Hepatic stellate cell (primary cell): ENCODE data around the gene CALR.
"Not testable (repeated sequence)": the region's sequence is repeated elsewhere in the genome, so short reads cannot be mapped to it uniquely, and the experiment has no call there.

Experiments used
- DNase-seq: peaks from one replicate; pipeline ENCODE4 v3.0.0; 2011; ENCODE audit warnings: low spot score

The CALR gene

GRCh38 chr19:12952488-12953137, 14.2 kb downstream of the CALR start:
- DNase-seq: peak; percentile 90

- DNase-seq: no peak
Observed at GRCh38 chr19:12953138-12953798, 14.9 kb downstream of the CALR start.

- no peak for DNase-seq
Observed at GRCh38 chr19:12953799-12954611, 15.6 kb downstream of the CALR start.

GRCh38 chr19:12954612-12954962, 16.2 kb downstream of the CALR start:
- no peak for DNase-seq

- not testable (repeated sequence) for DNase-seq
Observed at GRCh38 chr19:12955575-12955974, 17.2 kb downstream of the CALR start.

GRCh38 chr19:12955996-12956395, 17.6 kb downstream of the CALR start:
- DNase-seq: no peak

GRCh38 chr19:12956446-12957388, 18.3 kb downstream of the CALR start, which contains the start of gene GADD45GIP1:
Gene GADD45GIP1, minus strand, starts transcription at chr19:12957223. Its CDS starts 11 bp downstream, at chr19:12957212.
- DNase-seq: peak; percentile 81

- DNase-seq: not testable (repeated sequence)
Observed at GRCh38 chr19:12957389-12957952, 19.1 kb downstream of the CALR start.

- no peak for DNase-seq
Observed at GRCh38 chr19:12959481-12959880, 21.1 kb downstream of the CALR start.

- DNase-seq: peak; percentile 83
Observed at GRCh38 chr19:12965017-12965811, 26.8 kb downstream of the CALR start.

- DNase-seq: no peak
Observed at GRCh38 chr19:12965812-12966135, 27.4 kb downstream of the CALR start.

- no peak for DNase-seq
Observed at GRCh38 chr19:12967907-12968306, 29.5 kb downstream of the CALR start.

- no peak for DNase-seq
Observed at GRCh38 chr19:12969292-12969988, 31.0 kb downstream of the CALR start, which contains the start of gene DAND5. Gene DAND5, plus strand, starts transcription at chr19:12969576. Its CDS starts 85 bp downstream, at chr19:12969661.

- no peak for DNase-seq
Observed at GRCh38 chr19:12970070-12970820, 31.8 kb downstream of the CALR start.

GRCh38 chr19:12973236-12973635, 34.8 kb downstream of the CALR start:
- DNase-seq: no peak

GRCh38 chr19:12974301-12975220, 36.2 kb downstream of the CALR start:
- DNase-seq: no peak

GRCh38 chr19:12975221-12975741, 36.9 kb downstream of the CALR start:
- no peak for DNase-seq

GRCh38 chr19:12976109-12976508, 37.7 kb downstream of the CALR start:
- not testable (repeated sequence) for DNase-seq
